Measurements from ENCODE around the gene UBE2H. TPM values are rescaled to one million over a fixed set of nuclear protein-coding genes. Genes with fewer than 3 reads are reported as not detected.

Gene UBE2H
- total RNA-seq, 1 experiment from 2014 or later = 115 TPM

- Mint-ChIP-seq H3K27me3 (ENCODE audit: unreplicated experiment) (no peaks in the 10 kb centered on the region), H3K27ac (ENCODE audit: unreplicated experiment) (no peak overlapping the region), H3K9me3 (ENCODE audit: low read depth, unreplicated experiment) (no peaks in the 10 kb centered on the region), H3K4me1 (ENCODE audit: low read depth, unreplicated experiment) (peaks cover 40% of the 10 kb centered on the region), H3K4me3 (ENCODE audit: low read depth, unreplicated experiment) (no peak overlapping the region), H3K36me3 (ENCODE audit: insufficient read depth, unreplicated experiment) (peaks cover 21% of the 10 kb centered on the region)
- CTCF ChIA-PET = no interaction called here
- DNase-seq = no peak
- intact Hi-C loops (cut with micrococcal nuclease; ENCODE audit: unreplicated experiment) = no loop called here
- no peak for TF ChIP-seq CTCF (IDR thresholded peaks at IDR 0.05; ENCODE audit: unreplicated experiment)
- BruUV-seq (replicated peaks) = no TSS peak
Measured at GRCh38 chr7:129872054-129872453, 80.7 kb downstream of the UBE2H start.

- CTCF ChIA-PET = interaction anchor here (1.2 kb wide), 1 partner anchor 29 kb away, joined by 3 read pairs; no protein-coding TSS in a partner anchor
- Mint-ChIP-seq H3K27me3 (ENCODE audit: unreplicated experiment) (no peaks in the 10 kb centered on the region), H3K27ac (ENCODE audit: unreplicated experiment) (no peak overlapping the region), H3K4me3 (ENCODE audit: low read depth, unreplicated experiment) (no peak overlapping the region), H3K4me1 (ENCODE audit: low read depth, unreplicated experiment) (peaks cover 37% of the 10 kb centered on the region), H3K36me3 (ENCODE audit: insufficient read depth, unreplicated experiment) (peaks cover 21% of the 10 kb centered on the region), H3K9me3 (ENCODE audit: low read depth, unreplicated experiment) (no peaks in the 10 kb centered on the region)
- no TSS peak for BruUV-seq (replicated peaks)
- TF ChIP-seq CTCF (IDR thresholded peaks at IDR 0.05; ENCODE audit: unreplicated experiment) = no peak
- intact Hi-C loops (cut with micrococcal nuclease; ENCODE audit: unreplicated experiment) = no loop called here
- no peak for DNase-seq
Measured at GRCh38 chr7:129870668-129871067, 82.1 kb downstream of the UBE2H start.

GRCh38 chr7:129866251-129866650 lies 86.5 kb downstream of the UBE2H start:
- CTCF ChIA-PET = no interaction called here
- no peaks in the 10 kb centered on the region for H3K9me3 Mint-ChIP-seq (ENCODE audit: low read depth, unreplicated experiment)
- no peaks in the 10 kb centered on the region for H3K27me3 Mint-ChIP-seq (ENCODE audit: unreplicated experiment)
- no peak overlapping the region for H3K4me3 Mint-ChIP-seq (ENCODE audit: low read depth, unreplicated experiment)
- peaks cover 24% of the 10 kb centered on the region for H3K36me3 Mint-ChIP-seq (ENCODE audit: insufficient read depth, unreplicated experiment)
- DNase-seq = no peak
- intact Hi-C loops (cut with micrococcal nuclease; ENCODE audit: unreplicated experiment) = no loop called here
- H3K27ac Mint-ChIP-seq (ENCODE audit: unreplicated experiment) = no peak overlapping the region
- no TSS peak for BruUV-seq (replicated peaks)
- peaks cover 45% of the 10 kb centered on the region for H3K4me1 Mint-ChIP-seq (ENCODE audit: low read depth, unreplicated experiment)
- no peak for TF ChIP-seq CTCF (IDR thresholded peaks at IDR 0.05; ENCODE audit: unreplicated experiment)

GRCh38 chr7:129865925-129866201 lies 86.9 kb downstream of the UBE2H start:
- Mint-ChIP-seq H3K4me3 (ENCODE audit: low read depth, unreplicated experiment) (no peak overlapping the region), H3K36me3 (ENCODE audit: insufficient read depth, unreplicated experiment) (peaks cover 24% of the 10 kb centered on the region), H3K27ac (ENCODE audit: unreplicated experiment) (no peak overlapping the region), H3K9me3 (ENCODE audit: low read depth, unreplicated experiment) (no peaks in the 10 kb centered on the region), H3K27me3 (ENCODE audit: unreplicated experiment) (no peaks in the 10 kb centered on the region), H3K4me1 (ENCODE audit: low read depth, unreplicated experiment) (peaks cover 45% of the 10 kb centered on the region)
- TF ChIP-seq CTCF (IDR thresholded peaks at IDR 0.05; ENCODE audit: unreplicated experiment) = no peak
- DNase-seq = no peak
- CTCF ChIA-PET = interaction anchor here (0.5 kb wide), 1 partner anchor 500 kb away, joined by 3 read pairs; no protein-coding TSS in a partner anchor
- intact Hi-C loops (cut with micrococcal nuclease; ENCODE audit: unreplicated experiment) = no loop called here
- no TSS peak for BruUV-seq (replicated peaks)
